Stimulated activated CD4-positive, alpha-beta T cell treated with anti-CD3 and anti-CD28 coated beads, Interleukin-15, amount 100 ng/mL, for 24 hours (primary cell): Measurements from ENCODE around the gene TMEM179.
"Not testable (repeated sequence)": the region's sequence is repeated elsewhere in the genome, so short reads cannot be mapped to it uniquely, and the experiment has no call there.

Experiments used
- DNase-seq: peaks from one replicate; pipeline ENCODE4 v3.0.0-alpha.2; 2020

Gene TMEM179

GRCh38 chr14:104637546-104638003 lies 33.0 kb upstream of the TMEM179 start:
- DNase-seq: no peak

- DNase-seq: not testable (repeated sequence)
These were observed 32.4 kb upstream of the TMEM179 start for GRCh38 chr14:104636846-104637545.

DNA sequence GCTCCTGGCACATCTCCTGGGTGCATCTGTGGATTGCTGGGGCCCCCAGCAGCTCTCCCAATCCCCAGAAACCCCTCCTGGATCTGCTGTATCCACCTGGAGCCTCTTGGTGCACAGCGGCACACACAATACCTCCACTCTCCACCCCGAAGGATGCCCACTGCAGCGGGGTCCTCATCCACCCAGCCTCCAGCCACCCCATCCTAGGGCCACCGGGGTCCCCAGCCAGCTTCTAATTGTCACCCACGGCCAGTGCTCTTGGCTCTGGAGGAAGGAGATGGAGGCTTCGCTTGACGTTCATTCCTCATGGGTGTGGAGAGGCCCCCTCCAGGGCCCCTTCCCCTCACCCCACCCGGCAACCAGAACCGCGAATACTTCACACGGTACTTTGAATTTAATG lies 31.6 kb upstream of the TMEM179 start:
- DNase-seq: no peak

- DNase-seq: no peak
These were observed 31.1 kb upstream of the TMEM179 start for GRCh38 chr14:104635717-104636116.

DNA sequence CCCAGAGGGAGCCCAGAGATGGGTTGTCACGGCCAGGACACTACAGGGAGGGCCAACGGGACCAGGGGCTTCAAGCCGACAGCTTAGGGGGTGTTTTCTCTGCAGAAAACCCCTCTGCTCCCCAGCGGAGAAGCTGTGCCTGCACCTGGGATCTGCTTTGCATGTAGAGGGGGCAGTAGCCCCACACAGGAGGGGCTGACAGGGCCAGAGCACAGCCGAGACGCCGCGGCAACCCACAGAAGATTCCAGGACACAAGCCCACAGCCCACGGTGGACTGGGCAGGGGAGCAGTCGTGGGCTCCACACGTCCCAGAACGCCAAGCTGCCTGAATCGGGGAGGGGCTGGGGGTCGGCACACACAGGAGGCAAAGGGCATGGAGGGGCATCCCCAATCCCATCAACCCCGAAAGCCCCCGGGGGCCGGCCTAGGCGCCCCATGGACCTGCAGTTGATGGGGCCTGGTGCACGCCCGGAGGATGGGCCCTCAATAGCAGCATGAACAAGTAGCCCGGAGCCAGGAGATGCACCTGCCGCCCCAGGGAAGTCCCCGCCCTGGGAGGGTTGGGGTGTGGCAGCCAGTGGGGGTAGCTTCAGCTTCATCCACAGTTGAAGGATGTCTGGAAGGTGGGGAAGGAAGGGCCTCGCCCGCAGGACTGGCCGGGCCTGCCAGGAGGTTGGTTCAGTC lies 30.5 kb upstream of the TMEM179 start:
- DNase-seq: no peak

DNA sequence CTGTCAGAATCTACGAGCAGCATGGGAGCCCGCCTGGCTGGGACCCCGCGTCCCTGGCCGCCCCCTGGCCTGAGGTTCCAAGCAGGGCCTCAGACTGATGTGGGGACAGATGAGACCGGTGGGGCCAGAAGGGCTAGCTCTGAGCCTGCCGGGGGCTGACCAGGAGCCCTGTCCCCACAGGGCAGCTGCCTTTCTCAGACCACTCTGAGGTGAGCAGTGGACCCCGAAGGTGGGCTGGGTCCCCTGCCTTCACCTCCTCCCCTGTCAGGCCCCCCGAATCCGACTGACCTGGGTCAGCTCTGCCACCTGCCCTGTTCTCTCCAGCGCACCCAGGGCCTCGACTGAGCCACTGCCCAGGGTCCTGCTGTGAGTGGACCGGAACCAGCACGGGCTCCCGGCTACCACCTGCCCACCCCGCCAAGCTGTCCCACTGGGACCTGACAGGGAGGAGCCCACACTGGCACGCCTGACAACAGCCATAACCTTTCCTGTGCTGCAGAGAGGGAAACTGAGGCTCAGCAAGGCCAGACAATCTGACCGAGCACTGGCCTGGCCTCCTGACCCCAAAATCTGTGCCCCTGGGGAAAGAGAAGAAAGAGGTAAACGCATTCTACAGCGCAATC lies 29.7 kb upstream of the TMEM179 start:
- no peak for DNase-seq

DNA sequence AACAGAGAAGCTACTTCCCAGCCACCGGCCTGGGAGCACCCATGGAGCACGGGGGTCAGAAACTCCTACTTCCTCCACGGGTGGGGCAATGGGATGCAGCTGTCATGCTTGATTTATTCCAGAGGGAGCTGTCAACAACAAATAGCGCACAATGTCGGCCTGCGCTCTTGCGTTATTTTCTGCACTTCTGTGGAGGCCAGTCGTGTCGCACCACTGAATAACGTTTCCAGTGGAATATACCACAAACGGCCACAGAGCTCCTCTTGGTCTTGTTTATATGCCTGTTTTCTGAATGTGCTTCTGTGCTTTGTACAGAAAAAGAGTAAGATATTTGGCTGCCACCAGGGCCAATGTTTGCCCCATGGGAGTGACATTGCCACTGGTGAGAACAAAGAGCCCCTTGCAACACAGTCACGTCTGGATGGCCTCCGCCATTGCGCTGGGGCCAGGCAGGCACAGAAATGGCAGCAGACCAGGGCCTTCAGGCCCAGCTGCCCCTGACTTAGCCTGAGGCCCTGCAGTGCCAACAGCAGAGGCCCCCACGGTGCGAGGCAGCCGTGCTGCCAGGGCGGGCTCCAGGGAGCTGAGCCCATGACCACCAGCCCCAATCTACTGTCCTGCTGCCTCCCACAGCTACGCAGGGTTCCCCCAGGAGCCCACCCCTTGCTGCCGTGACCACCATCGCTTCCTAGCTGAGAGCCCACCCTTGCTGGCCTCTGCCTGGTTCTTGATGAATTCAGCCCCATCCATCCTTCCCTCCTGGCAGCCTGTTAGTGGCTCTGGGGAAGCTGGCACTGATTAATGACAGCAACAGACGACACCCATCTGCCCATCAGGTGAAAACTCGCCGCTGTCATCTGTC lies 28.9 kb upstream of the TMEM179 start:
- DNase-seq: no peak

DNA sequence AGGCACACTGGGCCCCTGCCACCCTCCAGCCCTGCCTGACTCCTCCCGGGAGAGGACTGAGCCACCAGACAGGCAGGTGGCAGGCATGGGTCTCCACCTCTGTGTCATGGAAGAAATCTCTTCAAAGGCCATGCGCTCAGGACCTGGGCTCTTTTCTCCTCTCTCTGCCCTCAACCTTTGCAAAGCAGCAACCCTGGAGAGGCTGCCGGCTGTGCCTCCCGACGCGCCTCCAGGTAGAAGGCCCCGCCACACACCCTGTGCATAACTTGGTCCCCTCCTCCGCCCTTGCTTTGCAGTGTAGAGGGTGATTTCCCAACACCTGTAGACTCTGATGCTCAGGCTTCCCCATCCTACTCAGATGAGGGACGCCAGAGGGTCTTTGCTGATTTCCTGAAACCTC lies 28.2 kb upstream of the TMEM179 start:
- DNase-seq: no peak

DNA sequence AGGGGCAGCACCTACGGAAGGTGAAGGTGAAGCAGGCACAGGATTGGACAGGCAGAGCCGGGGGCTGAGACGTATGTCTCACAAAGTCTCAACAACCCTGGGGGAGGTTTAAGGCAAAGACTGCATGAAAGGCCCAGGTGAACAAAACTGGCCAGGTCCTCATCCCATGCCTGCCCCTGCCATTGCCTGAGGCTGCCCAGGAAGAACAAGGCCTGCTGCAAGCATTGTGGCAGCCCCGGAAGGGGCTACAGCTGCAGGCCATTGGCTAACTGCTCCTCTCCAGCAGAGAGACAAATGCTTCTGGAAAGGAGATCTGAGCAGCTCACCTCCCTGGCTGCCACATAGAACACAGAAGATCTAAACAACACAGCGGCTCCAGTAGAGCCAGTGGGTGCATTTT lies 20.4 kb upstream of the TMEM179 start:
- no peak for DNase-seq

DNA sequence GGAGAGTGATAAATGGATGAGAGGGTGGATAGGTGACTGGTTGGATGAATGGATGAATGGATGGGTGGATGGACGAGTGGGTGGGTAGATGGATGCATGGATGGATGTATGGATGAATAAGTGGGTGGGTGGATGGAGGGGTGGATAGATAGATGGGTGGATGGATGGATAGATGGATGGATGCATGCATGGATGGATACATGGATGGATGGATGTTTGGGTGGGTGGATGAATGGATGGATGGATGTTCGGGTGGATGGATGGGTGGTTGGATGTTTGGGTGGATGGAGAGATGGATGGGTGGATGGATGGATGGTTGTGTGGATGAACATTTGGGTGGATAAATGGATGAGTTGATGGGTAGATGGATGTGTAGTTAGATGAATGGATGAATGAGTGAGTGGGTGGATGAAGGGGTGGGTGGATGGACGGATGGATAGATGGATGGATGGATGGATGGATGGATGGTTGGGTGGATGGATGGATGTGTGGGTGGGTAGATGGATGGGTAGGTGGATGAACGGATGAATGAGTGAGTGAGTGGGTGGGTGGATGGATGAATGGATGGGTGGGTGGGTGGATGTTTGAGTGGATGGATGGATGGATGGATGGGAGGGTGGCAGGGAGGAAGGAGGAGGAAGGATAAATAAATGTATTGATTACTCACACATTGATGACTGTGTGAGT lies 9.7 kb upstream of the TMEM179 start:
- DNase-seq: no peak

DNA sequence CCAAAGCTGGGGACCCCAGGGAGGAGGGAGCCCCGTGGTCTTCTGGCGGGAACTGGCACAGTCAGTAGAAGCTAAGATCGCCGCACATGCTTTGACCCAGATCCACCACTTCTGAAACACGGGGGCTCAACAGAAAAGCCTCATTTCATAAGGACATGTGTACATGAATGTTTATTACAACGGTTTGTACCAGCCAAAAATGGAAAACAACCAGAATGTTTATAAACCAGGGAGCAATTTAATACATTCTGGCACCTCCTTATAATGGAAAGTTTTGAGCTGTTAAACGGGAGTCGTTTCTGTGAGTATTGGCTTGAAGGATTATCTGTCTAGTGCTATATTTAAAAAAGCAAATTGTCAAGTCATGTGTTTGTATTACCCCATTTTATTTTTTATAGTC lies 7.3 kb upstream of the TMEM179 start:
- no peak for DNase-seq

GRCh38 chr14:104610749-104611310 lies 6.3 kb upstream of the TMEM179 start:
- DNase-seq: no peak

DNA sequence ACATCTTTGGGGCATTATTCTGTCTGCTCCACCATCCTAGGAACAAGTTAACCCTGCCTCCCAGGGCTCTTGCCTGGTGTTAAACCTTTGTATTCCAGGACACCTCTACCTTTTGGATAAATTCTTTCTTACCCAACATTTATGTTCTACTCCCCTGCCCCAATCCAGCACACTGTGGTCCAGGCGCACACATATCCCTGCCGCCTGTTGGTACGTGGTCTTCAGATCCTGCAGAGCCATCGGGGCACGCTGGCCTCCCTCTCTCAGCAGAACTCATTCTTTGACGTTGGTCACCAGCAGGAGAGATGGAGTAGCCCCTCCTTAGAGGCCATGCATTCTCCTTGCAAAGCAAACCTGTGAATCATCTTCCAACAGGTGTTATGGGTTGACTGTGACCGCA lies 5.1 kb upstream of the TMEM179 start:
- no peak for DNase-seq

- DNase-seq: no peak
These were observed 716 bp downstream of the TMEM179 start for GRCh38 chr14:104603711-104604401.

DNA sequence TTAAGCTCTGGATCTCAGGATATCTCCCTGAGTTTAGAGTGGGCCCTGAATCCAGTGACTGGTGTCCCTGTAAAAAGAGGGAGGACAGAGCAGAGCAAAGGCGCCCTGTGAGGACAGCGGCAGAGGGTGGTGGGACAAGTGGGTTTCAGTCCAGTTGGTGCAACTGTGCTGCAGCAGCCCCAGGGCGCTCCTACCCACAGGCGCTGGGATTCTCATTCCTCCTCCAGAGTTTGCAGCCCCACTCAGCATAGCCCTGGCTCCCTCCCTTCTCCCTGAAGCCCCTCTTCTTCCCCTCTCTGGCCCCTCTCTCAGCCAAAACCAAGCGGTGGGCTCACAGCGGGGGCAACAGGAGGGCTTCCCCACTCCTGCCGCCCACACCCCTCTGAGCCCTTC lies 1.6 kb downstream of the TMEM179 start:
- no peak for DNase-seq

- no peak for DNase-seq
These were observed 2.1 kb downstream of the TMEM179 start for GRCh38 chr14:104602315-104602932.

DNA sequence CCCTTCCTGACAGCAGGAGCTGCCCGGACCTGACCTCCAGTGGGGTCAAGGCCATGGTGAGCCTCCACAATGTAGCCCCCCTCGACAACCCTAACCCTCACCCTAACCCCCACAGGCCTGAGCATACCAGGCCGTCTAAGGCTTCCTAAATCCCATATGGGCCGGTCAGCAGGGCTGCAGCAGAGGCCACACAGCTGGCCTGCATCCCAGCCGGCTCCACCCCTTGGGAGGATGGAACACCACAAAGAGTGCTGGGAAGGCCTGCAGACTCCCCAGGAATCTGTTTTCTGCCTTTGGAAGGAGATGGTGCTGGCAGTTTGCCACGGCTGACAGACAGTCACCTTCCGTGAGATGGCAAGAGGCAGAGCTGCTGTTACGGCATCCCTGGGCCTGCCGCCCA lies 2.8 kb downstream of the TMEM179 start:
- no peak for DNase-seq

GRCh38 chr14:104600805-104601204 lies 3.8 kb downstream of the TMEM179 start:
- DNase-seq: no peak

DNA sequence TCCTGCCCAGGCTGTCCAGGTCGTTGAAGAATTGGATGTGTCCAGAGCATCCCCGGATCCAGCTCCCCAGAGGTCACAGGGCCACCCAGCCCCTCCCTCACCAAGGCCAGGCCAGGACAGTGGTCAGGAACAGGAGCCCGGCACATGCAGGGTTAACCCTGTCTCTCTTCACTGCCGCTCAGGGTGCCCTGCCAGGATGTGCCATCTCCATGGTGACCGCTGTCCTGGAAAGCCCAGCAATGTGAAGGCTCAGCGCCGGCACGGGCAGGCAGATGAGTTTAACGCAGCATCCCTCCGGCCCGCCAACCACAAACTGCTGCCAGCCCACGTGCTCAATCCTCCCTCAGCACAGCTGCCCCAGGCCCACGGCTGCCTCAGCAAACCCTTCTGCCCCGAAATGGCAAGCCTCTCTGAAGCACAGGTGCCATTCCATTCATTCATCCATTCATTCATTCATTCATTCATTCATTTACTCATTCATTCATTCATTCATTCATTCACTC lies 4.4 kb downstream of the TMEM179 start:
- no peak for DNase-seq

DNA sequence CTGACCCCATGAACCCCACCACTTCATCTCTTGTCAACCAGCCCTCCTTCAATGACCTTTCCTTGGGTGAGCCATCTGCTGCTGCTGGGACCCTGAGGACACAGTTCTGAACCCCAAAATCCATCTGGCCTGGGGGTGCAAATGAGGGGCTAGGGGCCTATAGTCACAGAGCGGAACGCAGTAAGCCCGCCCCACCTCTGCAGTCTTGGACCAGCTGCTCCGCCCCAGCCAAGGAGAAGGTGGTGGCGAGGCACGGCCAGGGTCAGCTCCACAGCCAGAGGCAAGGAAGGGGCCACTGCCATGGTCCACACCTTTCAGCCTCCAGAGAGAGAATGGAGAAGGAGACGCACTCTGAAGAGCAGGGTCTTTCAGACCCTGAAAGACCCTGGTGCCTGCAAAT lies 5.1 kb downstream of the TMEM179 start:
- no peak for DNase-seq

DNA sequence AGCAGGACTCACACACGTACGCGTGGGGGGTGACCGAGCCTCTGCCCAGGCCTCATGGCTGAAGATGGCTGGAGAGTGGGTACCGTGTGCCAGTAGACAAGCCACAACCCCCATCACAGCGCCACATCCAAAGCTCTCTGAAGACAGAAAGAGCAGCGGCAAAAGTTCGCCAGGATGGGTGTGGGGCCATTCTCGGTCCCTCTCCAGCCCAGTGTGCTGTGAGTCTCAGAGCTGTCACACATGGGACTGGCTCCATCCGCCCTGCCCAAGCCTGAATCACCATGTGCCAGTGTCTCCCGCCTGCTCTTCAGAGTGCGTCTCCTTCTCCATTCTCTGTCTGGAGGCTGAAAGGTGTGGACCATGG lies 5.7 kb downstream of the TMEM179 start:
- DNase-seq: no peak
